GM04504 (cell line): ENCODE results near the gene WIPF1.
"Not testable (repeated sequence)": the region's sequence is repeated elsewhere in the genome, so short reads cannot be mapped to it uniquely, and the experiment has no call there.

ENCODE experiments used
- DNase-seq: peaks from one replicate; pipeline ENCODE4 v3.0.0-alpha.2; 2012; ENCODE audit warnings: low read depth

WIPF1 gene

GRCh38 chr2:174571669-174572323 lies 25.8 kb downstream of the WIPF1 start:
- no peak for DNase-seq

GRCh38 chr2:174570318-174570958 lies 27.2 kb downstream of the WIPF1 start:
- DNase-seq, result no peak

- DNase-seq, result no peak
These were observed 27.9 kb downstream of the WIPF1 start for GRCh38 chr2:174569678-174570077.

DNA sequence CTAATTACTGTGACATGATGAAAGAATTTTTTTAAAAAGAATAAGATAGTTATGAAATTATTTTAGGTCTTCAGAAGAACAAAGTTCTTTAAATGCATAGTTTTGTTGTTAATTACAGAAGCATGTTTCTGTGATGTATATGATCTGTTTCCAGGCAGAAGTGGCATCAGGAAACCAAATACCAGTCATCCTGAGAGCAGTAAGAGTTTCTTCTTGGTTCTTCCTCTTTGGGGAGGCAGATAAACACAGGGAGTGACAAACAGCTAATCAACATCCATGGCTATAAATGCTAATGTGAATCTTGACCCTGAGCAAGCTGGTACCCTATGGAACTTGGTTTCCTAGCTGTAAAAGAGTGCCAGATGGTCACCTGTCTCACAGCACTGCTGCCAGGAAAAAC lies 29.2 kb downstream of the WIPF1 start:
- DNase-seq, result no peak

DNA sequence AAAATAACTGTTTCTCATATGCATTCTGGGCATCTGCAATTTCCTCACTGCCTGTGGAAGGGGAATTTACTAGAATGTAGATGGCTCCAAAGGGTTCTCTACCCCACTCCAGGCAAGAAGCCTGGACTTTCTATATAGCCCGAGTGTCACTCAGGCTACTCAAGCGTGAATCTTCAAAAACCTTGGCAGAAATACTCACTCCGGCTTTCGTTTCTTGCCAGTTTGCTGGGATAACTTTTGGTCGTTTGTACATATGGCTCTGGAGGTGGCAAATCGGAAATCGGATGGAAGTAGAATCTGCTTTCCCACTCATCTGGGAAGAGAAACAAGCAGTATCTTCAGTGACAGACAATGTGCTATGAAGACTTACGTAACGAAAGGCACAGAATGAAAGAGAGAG lies 30.7 kb downstream of the WIPF1 start:
- no peak for DNase-seq

- DNase-seq, result no peak
These were observed 33.9 kb downstream of the WIPF1 start for GRCh38 chr2:174563530-174564282.

- no peak for DNase-seq
These were observed 35.6 kb downstream of the WIPF1 start for GRCh38 chr2:174561972-174562370.

DNA sequence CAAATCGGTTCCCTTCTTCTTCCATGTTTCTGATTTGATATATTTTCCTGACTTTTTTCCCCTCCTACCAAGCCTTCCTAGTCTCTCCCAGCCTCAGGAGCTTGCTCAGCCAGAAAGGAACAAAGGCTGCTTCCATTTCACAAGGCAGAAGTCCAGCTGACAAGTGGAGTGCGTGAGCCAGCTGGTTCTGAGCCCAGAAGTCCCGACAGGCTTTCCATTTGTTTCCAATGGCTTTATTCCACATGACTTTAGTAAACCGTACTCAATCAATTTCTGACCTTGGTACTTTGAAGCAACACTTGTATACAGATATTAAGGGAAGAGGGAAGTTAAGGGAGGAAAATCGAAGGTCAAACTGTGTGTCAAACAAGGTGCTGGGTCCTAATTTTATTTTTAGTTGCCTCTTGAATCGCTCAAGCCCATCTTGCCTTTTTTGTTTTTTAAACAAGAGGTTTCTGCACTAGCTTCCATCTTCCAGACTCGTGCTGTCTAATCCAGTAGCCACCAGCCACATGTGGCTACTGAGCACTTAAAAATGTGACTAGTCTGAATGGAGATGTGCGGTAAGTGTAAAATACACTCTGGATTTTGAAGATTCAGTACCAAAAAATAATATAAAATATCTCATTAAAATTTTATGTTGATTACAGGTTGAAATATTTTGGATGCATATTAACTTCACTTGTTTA lies 36.2 kb downstream of the WIPF1 start:
- DNase-seq, result peak; percentile 23

DNA sequence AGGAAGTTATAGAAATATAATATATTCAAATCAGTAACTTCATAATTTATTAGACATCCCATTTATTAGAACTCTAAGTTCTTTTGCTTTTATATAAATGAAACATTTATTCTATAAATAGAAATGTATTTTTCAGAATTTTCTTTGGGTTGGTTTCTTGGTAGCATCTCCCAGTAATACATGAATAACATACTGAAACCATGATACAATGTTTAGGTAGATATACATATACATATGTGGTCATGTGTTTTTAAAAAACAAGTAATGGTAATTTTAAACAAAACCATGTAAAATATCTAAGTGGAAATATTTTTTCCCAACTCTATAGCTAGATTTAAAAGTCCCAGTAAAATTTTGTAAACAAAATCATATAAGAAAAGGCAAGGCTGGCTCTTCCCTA lies 36.9 kb downstream of the WIPF1 start:
- no peak for DNase-seq

DNA sequence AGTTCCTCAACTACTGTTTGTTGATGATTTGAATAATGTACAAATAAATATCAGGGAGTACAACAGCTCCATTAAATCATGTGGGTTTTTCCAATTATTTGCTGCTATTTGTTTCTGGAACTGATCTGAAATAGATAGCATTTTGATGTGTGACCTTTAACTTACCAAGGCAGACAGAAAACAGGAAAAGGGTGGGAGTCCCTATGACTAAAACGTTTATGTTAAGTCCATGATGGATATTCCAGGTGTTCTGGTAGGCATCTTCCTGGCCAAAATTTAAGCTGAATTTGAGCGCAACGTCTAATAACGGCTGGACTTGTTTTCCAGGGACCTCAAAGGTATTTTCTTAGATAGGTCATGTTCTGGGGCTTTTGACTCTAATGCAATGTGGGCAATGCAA lies 41.6 kb downstream of the WIPF1 start:
- DNase-seq, result no peak

GRCh38 chr2:174554529-174555150 lies 43.0 kb downstream of the WIPF1 start:
- DNase-seq, result no peak

GRCh38 chr2:174553811-174554493 lies 43.7 kb downstream of the WIPF1 start:
- no peak for DNase-seq

DNA sequence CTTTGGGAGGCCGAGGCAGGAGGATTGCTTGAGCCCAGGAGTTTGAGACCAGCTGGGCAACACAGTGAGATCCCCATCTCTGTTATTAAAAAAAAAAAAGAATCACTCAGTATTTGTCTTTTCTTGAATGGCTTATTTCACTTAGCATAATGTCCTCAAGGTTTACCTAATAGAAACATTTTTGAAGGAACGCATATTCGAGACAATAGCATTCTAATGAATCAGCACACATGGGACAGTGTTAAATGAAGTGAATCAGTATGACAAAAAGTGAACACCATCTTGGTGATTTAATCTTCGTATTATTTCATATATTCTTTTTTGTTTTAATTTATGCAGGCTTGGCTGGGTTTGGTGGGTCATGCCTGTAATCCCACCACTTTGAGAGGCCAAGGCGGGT lies 44.7 kb downstream of the WIPF1 start:
- DNase-seq, result no peak

GRCh38 chr2:174551697-174552096 lies 45.9 kb downstream of the WIPF1 start:
- DNase-seq, result no peak

DNA sequence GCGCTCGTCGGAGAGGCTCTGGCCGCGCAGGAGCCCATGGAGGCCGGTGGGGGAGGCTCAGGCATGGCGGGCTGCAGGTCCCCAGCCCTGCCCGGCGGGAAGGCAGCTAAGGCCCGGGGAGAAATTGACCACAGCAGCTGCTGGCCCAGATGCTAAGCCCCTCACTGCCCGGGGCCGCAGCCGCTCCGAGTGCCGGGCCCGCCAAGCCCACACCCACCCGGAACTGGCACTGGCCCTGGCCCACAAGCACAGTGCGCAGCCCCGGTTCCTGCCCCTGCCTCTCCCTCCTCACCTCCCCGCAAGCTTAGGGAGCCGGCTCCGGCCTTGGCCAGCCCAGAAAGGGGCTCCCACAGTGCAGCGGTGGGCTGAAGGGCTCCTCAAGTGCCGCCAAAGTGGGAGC lies 49.0 kb downstream of the WIPF1 start:
- DNase-seq, result not testable (repeated sequence)

DNA sequence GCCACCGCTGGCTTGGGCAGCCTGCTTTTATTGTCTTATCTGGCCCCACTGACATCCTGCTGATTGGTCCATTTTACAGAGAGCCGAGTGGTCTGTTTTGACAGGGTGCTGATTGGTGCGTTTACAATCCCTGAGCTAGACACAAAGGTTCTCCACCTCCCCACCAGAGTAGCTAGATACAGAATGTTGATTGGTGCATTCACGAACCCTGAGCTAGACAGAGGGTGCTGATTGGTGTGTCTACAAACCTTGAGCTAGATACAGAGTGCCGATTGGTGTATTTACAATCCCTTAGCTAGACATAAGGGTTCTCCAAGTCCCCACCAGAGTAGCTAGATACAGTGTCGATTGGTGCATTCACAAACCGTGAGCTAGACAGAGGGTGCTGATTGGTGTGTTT lies 49.6 kb downstream of the WIPF1 start:
- DNase-seq, result not testable (repeated sequence)

DNA sequence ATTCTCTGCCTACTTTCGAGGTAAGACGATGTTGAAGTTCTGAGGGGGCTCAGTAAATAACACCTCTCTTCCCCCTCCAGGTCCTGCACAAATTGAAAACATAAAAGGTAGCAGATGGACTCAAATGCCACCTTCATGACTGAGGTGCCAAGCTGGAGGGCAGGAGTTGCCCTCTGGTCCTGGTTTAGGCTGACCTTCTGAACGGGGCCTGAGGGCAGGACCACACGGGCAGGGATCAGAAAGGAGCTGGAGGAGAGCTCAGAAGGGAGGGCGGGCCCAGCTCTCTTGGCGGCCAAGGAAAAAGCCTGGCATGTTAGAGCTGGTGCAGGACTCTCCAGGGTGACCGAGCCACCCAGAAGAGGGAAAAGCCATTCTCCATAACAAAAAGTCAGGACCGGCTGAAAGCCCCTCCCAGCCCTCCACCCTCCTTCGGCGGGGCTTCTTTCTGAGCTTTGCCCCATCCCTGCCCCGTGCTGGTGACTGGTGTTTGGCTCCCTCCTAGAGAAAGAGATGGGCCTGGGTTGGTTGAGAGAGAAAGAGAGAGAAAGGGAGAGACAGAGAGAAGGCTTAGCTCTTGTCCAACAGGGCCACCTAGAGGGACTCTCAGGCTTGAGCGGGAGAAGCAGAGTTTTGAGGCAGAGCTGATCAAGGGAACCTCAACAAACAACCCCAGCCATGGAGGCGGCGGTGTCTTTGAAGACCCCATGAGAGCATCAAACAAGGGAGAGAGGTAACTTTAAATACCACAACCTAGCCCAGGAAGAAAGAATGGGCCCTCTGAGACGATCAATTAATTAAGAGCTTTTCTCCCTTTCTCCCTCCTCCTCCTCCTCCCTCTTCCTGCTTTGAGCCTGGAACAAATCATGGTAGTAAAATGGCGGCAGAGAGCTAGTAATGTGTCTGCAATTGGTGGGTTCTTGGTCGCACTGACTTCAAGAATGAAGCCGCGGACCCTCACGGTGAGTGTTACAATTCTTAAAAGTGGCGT lies 50.8 kb downstream of the WIPF1 start:
- DNase-seq, result peak; percentile 12

GRCh38 chr2:174545240-174545639 lies 52.4 kb downstream of the WIPF1 start:
- no peak for DNase-seq

DNA sequence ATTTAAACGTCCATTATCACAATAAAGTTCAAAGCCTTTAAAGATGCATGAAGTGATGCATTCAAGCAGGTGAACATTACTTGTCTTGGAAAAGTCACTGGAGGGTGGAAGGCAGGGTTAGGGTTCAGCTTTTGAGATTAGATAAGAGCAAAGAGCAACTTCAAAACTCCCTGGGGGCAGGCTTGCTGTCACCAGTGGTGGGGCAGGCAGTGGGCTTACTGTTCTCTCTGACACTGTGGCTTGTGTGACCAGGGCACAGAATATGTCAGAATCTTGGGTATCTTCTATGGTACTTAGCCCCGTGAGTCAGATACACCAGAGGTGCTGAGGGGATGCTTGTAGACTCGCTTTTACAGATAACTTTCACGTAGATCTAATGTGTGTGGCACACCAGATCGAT lies 52.8 kb downstream of the WIPF1 start:
- DNase-seq, result no peak

DNA sequence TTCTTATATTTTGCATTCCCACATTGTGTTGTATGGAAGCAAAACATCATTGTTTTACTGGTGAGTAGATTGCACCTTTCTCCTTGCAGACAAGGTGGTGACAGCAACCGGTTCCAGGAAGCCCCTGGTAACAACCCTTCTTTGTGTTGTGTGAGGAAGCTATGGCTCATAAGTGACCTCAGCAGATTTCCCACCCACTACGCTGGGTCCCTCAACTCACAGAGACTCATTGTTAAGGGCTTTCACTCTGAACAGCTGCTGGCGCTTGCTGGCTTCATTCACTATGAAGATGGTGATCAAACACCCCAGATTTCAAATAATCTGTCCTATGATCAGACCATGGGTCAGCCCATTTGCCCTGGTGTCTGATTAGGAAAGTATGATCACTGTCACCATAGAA lies 53.4 kb downstream of the WIPF1 start:
- no peak for DNase-seq
